SK-N-SH treated with all-trans-retinoic acid at 6 μM for 48 hours (cell line): Measurements from ENCODE around the gene OR4E1.

Source experiments
- ATAC-seq: fragments of 200-7000 bp; cut with Tn5 transposase; 3 replicates; pipeline ENCODE4 v1.9.1; 2020; ENCODE audit warnings: mild to moderate bottlenecking, moderate library complexity
- ESRRG ChIP-seq: fragments of 250-450 bp; sonication (Bioruptor Pico); IDR thresholded peaks from 2 replicates; pipeline ENCODE4 v1.6.1; 2021; ENCODE audit warnings: mild to moderate bottlenecking
- GLIS3 ChIP-seq: fragments of 250-450 bp; sonication (Bioruptor Pico); IDR thresholded peaks from 2 replicates; pipeline ENCODE4 v1.5.0; 2020; ENCODE audit warnings: mild to moderate bottlenecking, moderate library complexity
- OSR1 ChIP-seq: fragments of 250-450 bp; sonication (Bioruptor Pico); IDR thresholded peaks from 2 replicates; pipeline ENCODE4 v1.8.0; 2022; ENCODE audit warnings: moderate library complexity, mild to moderate bottlenecking, inconsistent platforms
- SNAI2 ChIP-seq: fragments of 250-450 bp; sonication (Bioruptor Pico); IDR thresholded peaks from 2 replicates; pipeline ENCODE4 v1.5.0; 2020; ENCODE audit warnings: mild to moderate bottlenecking, moderate library complexity
- TOX ChIP-seq: fragments of 250-450 bp; sonication (Bioruptor Pico); IDR thresholded peaks from 2 replicates; pipeline ENCODE4 v1.8.0; 2021; ENCODE audit warnings: mild to moderate bottlenecking, moderate library complexity, borderline replicate concordance
- ZC3H10 ChIP-seq: fragments of 250-450 bp; sonication (Bioruptor Pico); IDR thresholded peaks from 2 replicates; pipeline ENCODE4 v1.5.1; 2021; ENCODE audit warnings: mild to moderate bottlenecking, moderate library complexity
- TF ChIP-seq, protein P1 (sequence below): fragments of 250-450 bp; sonication (Bioruptor Pico); IDR thresholded peaks from 2 replicates; pipeline ENCODE4 v1.8.0; 2020; ENCODE audit warnings: mild to moderate bottlenecking, moderate library complexity, borderline replicate concordance

The OR4E1 gene

DNA sequence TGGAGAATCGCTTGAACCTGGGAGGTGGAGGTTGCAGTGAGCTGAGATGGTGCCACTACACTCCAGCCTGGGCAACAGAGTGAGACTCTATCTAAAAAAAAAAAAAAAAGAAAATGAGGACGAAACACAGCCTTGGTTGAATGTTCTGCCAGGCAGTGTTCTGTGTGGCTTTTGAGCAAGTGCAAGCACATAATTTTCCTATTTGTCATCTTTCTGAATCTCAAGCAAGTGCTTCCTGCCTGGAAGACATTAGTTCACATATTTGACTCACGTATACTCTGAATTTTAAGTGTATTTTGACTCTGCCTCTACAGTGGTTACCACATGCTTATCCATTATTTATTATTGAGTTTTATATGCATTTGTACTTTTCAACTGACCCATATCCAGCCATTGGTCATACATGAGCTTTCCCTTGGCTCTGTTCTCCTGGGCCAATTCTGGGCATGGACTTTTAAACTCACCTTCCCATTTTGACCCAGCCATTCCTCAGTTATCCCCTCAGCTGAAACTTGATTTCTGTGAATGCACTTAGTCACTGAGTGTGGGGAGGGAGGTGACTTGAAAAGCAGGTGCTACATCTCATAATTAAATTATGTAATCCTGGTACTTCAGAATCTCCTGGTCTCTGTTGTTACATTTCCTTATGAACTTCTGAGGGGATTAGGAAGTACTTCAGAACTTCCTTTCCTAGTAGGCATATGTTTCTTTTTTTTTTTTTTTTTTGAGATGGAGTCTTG is 47.0 kb downstream of the OR4E1 start:
- TF ChIP-seq ESRRG (CRISPR knock-in tag) = no peak
- TF ChIP-seq, protein P1, sequence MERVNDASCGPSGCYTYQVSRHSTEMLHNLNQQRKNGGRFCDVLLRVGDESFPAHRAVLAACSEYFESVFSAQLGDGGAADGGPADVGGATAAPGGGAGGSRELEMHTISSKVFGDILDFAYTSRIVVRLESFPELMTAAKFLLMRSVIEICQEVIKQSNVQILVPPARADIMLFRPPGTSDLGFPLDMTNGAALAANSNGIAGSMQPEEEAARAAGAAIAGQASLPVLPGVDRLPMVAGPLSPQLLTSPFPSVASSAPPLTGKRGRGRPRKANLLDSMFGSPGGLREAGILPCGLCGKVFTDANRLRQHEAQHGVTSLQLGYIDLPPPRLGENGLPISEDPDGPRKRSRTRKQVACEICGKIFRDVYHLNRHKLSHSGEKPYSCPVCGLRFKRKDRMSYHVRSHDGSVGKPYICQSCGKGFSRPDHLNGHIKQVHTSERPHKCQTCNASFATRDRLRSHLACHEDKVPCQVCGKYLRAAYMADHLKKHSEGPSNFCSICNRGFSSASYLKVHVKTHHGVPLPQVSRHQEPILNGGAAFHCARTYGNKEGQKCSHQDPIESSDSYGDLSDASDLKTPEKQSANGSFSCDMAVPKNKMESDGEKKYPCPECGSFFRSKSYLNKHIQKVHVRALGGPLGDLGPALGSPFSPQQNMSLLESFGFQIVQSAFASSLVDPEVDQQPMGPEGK (CRISPR knock-in tag) = no peak
- TF ChIP-seq SNAI2 (CRISPR knock-in tag) = no peak
- TF ChIP-seq ZC3H10 (CRISPR knock-in tag) = no peak
- TF ChIP-seq TOX (CRISPR knock-in tag) = no peak
- TF ChIP-seq GLIS3 (CRISPR knock-in tag) = no peak
- no peak for TF ChIP-seq OSR1 (CRISPR knock-in tag)
- no peak for ATAC-seq
